ENCODE results near the gene CREB5. TPM values are rescaled to one million over a fixed set of nuclear protein-coding genes. Genes with fewer than 3 reads are reported as not detected.

Gene CREB5
- total and polyA plus RNA-seq, 2 of the 13 experiments (the other 11 are each of a cell fraction or from before 2014, with no cell fraction given), result 0.38 to 0.71 TPM

GRCh38 chr7:28799619-28800018 is 387.3 kb downstream of the CREB5 start:
- Histone ChIP-seq H2AFZ (ENCODE audit: low read length) (no peak overlapping the region), H3K9me3 (ENCODE audit: low read length) (no peaks in the 10 kb centered on the region), H4K20me1 (ENCODE audit: insufficient read depth, low read length) (no peaks in the 10 kb centered on the region), H3K9ac (ENCODE audit: insufficient read depth, low read depth, low read length) (no peak overlapping the region), H3K4me1 (ENCODE audit: insufficient read depth, low read length) (no peaks in the 10 kb centered on the region), H3K4me2 (ENCODE audit: low read depth, low read length) (no peak overlapping the region), H3K79me2 (ENCODE audit: insufficient read depth, low read length) (no peaks in the 10 kb centered on the region), H3K27ac (ENCODE audit: extremely low read length, insufficient read depth, low read length) (no peak overlapping the region), H3K4me3 (replicated peaks in 1 of 3; ENCODE audit: insufficient read depth in 1 of 3, low read depth in 2 of 3, low read length in 3 of 3) (no peak overlapping the region), H3K36me3 (replicated peaks in 1 of 2; ENCODE audit: control insufficient read depth in 1 of 2, insufficient read depth in 2 of 2, low read length in 2 of 2) (no peaks in the 10 kb centered on the region), H3K27me3 (ENCODE audit: control insufficient read depth in 1 of 2, insufficient read depth in 2 of 2, low read length in 2 of 2) (no peaks in the 10 kb centered on the region)
- ChIA-PET POLR2A (no interaction called here), CTCF (ENCODE audit: low intra/inter-chr PET ratio, low total read pairs) (no interaction called here)
- FAIRE-seq (no peak), DNase-seq (ENCODE audit: low spot score) (no peak), ATAC-seq (no peak)
- TF ChIP-seq RFX5 (IDR thresholded peaks at IDR 0.05; ENCODE audit: low read depth, low read length), result no peak
- TF ChIP-seq MXD3 (CRISPR knock-in tag; IDR thresholded peaks at IDR 0.05), result no peak
- no peak for TF ChIP-seq SOX6 (IDR thresholded peaks at IDR 0.05)
- no peak for TF ChIP-seq SOX6 (CRISPR knock-in tag; IDR thresholded peaks at IDR 0.05)
- TF ChIP-seq ZNF205 (CRISPR knock-in tag; IDR thresholded peaks at IDR 0.05), result no peak
- no peak for TF ChIP-seq ZNF121 (CRISPR knock-in tag; IDR thresholded peaks at IDR 0.05)
- no peak for TF ChIP-seq HOXA7 (CRISPR knock-in tag; IDR thresholded peaks at IDR 0.05)
- TF ChIP-seq ZNF225 (CRISPR knock-in tag; IDR thresholded peaks at IDR 0.05), result no peak
- TF ChIP-seq ZNF3 (CRISPR knock-in tag; IDR thresholded peaks at IDR 0.05), result no peak
- TF ChIP-seq SNAPC4 (CRISPR knock-in tag; IDR thresholded peaks at IDR 0.05), result no peak
- TF ChIP-seq ZNF510 (CRISPR knock-in tag; IDR thresholded peaks at IDR 0.05; ENCODE audit: low read depth), result no peak
- TF ChIP-seq ZNF496 (CRISPR knock-in tag; IDR thresholded peaks at IDR 0.05; ENCODE audit: insufficient replicate concordance), result no peak
- no peak for TF ChIP-seq RBAK (CRISPR knock-in tag; IDR thresholded peaks at IDR 0.05)
- no peak for TF ChIP-seq ZNF614 (CRISPR knock-in tag; IDR thresholded peaks at IDR 0.05; ENCODE audit: borderline replicate concordance)
- no peak for TF ChIP-seq ZXDC (CRISPR knock-in tag; IDR thresholded peaks at IDR 0.05)
- no peak for TF ChIP-seq HINFP (CRISPR knock-in tag; IDR thresholded peaks at IDR 0.05; ENCODE audit: low read depth)
- intact Hi-C loops (cut with micrococcal nuclease; ENCODE audit: unreplicated experiment) (no loop called here), in situ Hi-C loops (cut with HindIII; ENCODE audit: extremely low pct_ligation_motif_present, low pct_unique_long_range_greater_than_20kb) (no loop called here)
- 0% methylated on average over 1 of the region's 1 CpG for WGBS (ENCODE audit: low lambda C conversion rate)
- no TSS peak for BruUV-seq (replicated peaks)
